H1 (cell line): ENCODE results near the gene SLC20A1. TPM values are rescaled to one million over a fixed set of nuclear protein-coding genes. Genes with fewer than 3 reads are reported as not detected.

ENCODE experiments used
- CTCF ChIA-PET: fragments of 300-600 bp; sonication (Branson Sonifier 250); formaldehyde crosslinking; loops from one replicate; lab custom pipeline; 2021; ENCODE audit not compliant: partially characterized antibody; lab: Charles Lee
- POLR2A ChIA-PET: fragments of 300-600 bp; sonication (Branson Sonifier 250); formaldehyde crosslinking; loops from one replicate; lab custom pipeline; 2021; ENCODE audit warnings: inconsistent platforms; ENCODE audit not compliant: partially characterized antibody; lab: Charles Lee
- DNase-seq, 2 experiments: peaks; one replicate each; pipeline versions ENCODE4 v3.0.0 to v3.0.0-alpha.2; 2010 to 2022; ENCODE audit warnings: low spot score in 2 of 2, low read depth in 1 of 2, mixed read lengths in 1 of 2
- FAIRE-seq: peaks from 2 replicates; lab custom pipeline; 2011; peaks lifted over from hg19 to GRCh38; lab: Jason Lieb, UNC
- H2AFZ ChIP-seq: 2 replicates; pipeline ENCODE4 v1.8.1; 2012; ENCODE audit warnings: low read length, inconsistent platforms
- H2AK5ac ChIP-seq: 2 replicates; pipeline ENCODE4 v1.6.1; 2013; ENCODE audit warnings: low read depth, low read length
- H2BK120ac ChIP-seq: replicated peaks from 2 replicates; pipeline ENCODE3; 2013; ENCODE audit warnings: low read depth, low read length, inconsistent platforms
- H2BK12ac ChIP-seq: 2 replicates; pipeline ENCODE4 v1.6.1; 2013; ENCODE audit warnings: low read depth, low read length
- H2BK15ac ChIP-seq: 2 replicates; pipeline ENCODE4 v1.6.1; 2013; ENCODE audit warnings: low read length
- H2BK20ac ChIP-seq: 2 replicates; pipeline ENCODE4 v1.6.1; 2013; ENCODE audit warnings: low read length
- H2BK5ac ChIP-seq: 2 replicates; pipeline ENCODE4 v1.6.1; 2013; ENCODE audit warnings: low read depth, low read length
- H3K14ac ChIP-seq: 2 replicates; pipeline ENCODE4 v1.6.1; 2013; ENCODE audit warnings: inconsistent platforms; ENCODE audit not compliant: insufficient read length
- H3K18ac ChIP-seq: 2 replicates; pipeline ENCODE4 v1.6.1; 2013; ENCODE audit warnings: low read length; ENCODE audit errors: extremely low read depth
- H3K23ac ChIP-seq: 2 replicates; pipeline ENCODE4 v1.6.1; 2013; ENCODE audit warnings: inconsistent platforms; ENCODE audit not compliant: insufficient read length
- H3K23me2 ChIP-seq: 2 replicates; pipeline ENCODE4 v1.6.1; 2013; ENCODE audit warnings: low read depth, low read length
- H3K27ac ChIP-seq: 2 replicates; pipeline ENCODE4 v1.6.1; 2011; ENCODE audit warnings: low read depth, low read length, inconsistent platforms
- H3K27me3 ChIP-seq, 4 experiments: replicated peaks in 1 of 4; 1 replicate in 1 of 4; 2 replicates in 3 of 4; pipeline versions ENCODE4 v1.6.1 to v1.8.1; 2011 to 2013; ENCODE audit warnings: low read length in 3 of 4, mild to moderate bottlenecking in 3 of 4, inconsistent platforms in 2 of 4, mixed read lengths in 2 of 4, moderate library complexity in 1 of 4; ENCODE audit not compliant: control insufficient read depth in 3 of 4, insufficient read depth in 3 of 4; ENCODE audit errors: extremely low read depth in 1 of 4
- H3K36me3 ChIP-seq, 4 experiments: 2 replicates each; pipeline versions ENCODE4 v1.6.1 to v1.8.1; 2011 to 2013; ENCODE audit warnings: mild to moderate bottlenecking in 4 of 4, low read length in 3 of 4, moderate library complexity in 2 of 4, control low read depth in 1 of 4, inconsistent platforms in 1 of 4; ENCODE audit not compliant: insufficient read depth in 4 of 4, control insufficient read depth in 2 of 4
- H3K4ac ChIP-seq: replicated peaks from 2 replicates; pipeline ENCODE3; 2013; ENCODE audit warnings: low read length, low read depth, mixed read lengths, inconsistent platforms; ENCODE audit not compliant: insufficient read length
- H3K4me1 ChIP-seq, 4 experiments: replicated peaks in 1 of 4; 1 replicate in 1 of 4; 2 replicates in 3 of 4; pipeline versions ENCODE4 v1.6.1 to v1.8.1; 2011 to 2013; ENCODE audit warnings: low read length in 3 of 4, inconsistent platforms in 2 of 4, mixed read lengths in 1 of 4; ENCODE audit not compliant: insufficient read depth in 4 of 4, control insufficient read depth in 3 of 4
- H3K4me2 ChIP-seq, 2 experiments: 2 replicates each; pipeline versions ENCODE4 v1.6.1 to v1.8.1; 2011 to 2013; ENCODE audit warnings: low read depth in 2 of 2, low read length in 2 of 2, control low read depth in 1 of 2, inconsistent platforms in 1 of 2, mild to moderate bottlenecking in 1 of 2; ENCODE audit not compliant: insufficient read depth in 1 of 2
- H3K4me3 ChIP-seq, 4 experiments: fragments of 200-600, 300-600 bp in 1 of 4; sonication (generic), shearing (Covaris generic), sonication (Bioruptor Twin) in 1 of 4; 2 replicates each; pipeline versions ENCODE4 v1.5.1 to v1.8.1; 2011 to 2016; ENCODE audit warnings: low read length in 4 of 4, low read depth in 3 of 4, control low read depth in 2 of 4, inconsistent platforms in 2 of 4, mild to moderate bottlenecking in 2 of 4, mixed read lengths in 1 of 4, moderate library complexity in 1 of 4; ENCODE audit not compliant: insufficient read depth in 2 of 4; ENCODE audit errors: extremely low read depth in 1 of 4
- H3K56ac ChIP-seq: replicated peaks from 2 replicates; pipeline ENCODE3; 2013; ENCODE audit warnings: low read depth, mild to moderate bottlenecking, mixed read lengths, low read length, inconsistent platforms; ENCODE audit not compliant: insufficient read length
- H3K79me1 ChIP-seq: 2 replicates; pipeline ENCODE4 v1.6.1; 2013; ENCODE audit warnings: low read depth, low read length, control low read depth
- H3K79me2 ChIP-seq, 2 experiments: 2 replicates each; pipeline versions ENCODE4 v1.6.1 to v1.8.1; 2012 to 2013; ENCODE audit warnings: low read length in 2 of 2, mild to moderate bottlenecking in 2 of 2, inconsistent platforms in 1 of 2; ENCODE audit not compliant: insufficient read depth in 2 of 2, control insufficient read depth in 1 of 2
- H3K9ac ChIP-seq, 4 experiments: replicated peaks in 1 of 4; 1 replicate in 1 of 4; 2 replicates in 3 of 4; pipeline versions ENCODE4 v1.6.1 to v1.8.1; 2011 to 2013; ENCODE audit warnings: low read depth in 3 of 4, low read length in 3 of 4, control low read depth in 2 of 4, mild to moderate bottlenecking in 2 of 4, moderate library complexity in 2 of 4, inconsistent platforms in 1 of 4; ENCODE audit errors: extremely low read depth in 1 of 4
- H3K9me3 ChIP-seq, 2 experiments: 2 replicates each; pipeline versions ENCODE4 v1.6.1 to v1.8.1; 2012 to 2013; ENCODE audit warnings: mild to moderate bottlenecking in 2 of 2, moderate library complexity in 2 of 2, control low read depth in 1 of 2, inconsistent platforms in 1 of 2, low read depth in 1 of 2, low read length in 1 of 2, mixed read lengths in 1 of 2; ENCODE audit not compliant: insufficient read depth in 2 of 2
- H4K20me1 ChIP-seq, 2 experiments: replicated peaks in 1 of 2; 2 replicates each; pipeline versions ENCODE3 to v1.8.1; 2011 to 2013; ENCODE audit warnings: inconsistent platforms in 2 of 2, low read length in 2 of 2, mild to moderate bottlenecking in 1 of 2; ENCODE audit not compliant: insufficient read depth in 2 of 2, control insufficient read depth in 1 of 2
- H4K5ac ChIP-seq: 2 replicates; pipeline ENCODE4 v1.6.1; 2013; ENCODE audit warnings: low read length, low read depth, mixed read lengths, inconsistent platforms; ENCODE audit not compliant: insufficient read length
- H4K8ac ChIP-seq: 2 replicates; pipeline ENCODE4 v1.8.0; 2013; ENCODE audit warnings: mild to moderate bottlenecking, moderate library complexity, low read length, inconsistent platforms; ENCODE audit not compliant: insufficient read depth; ENCODE audit errors: extremely low read depth
- H4K91ac ChIP-seq: replicated peaks from 2 replicates; pipeline ENCODE3; 2013; ENCODE audit warnings: low read length, mixed read lengths, inconsistent platforms; ENCODE audit not compliant: insufficient read length
- CEBPB ChIP-seq: IDR thresholded peaks from 2 replicates; pipeline ENCODE4 v1.6.1; 2012; ENCODE audit warnings: low read depth, low read length
- CREB1 ChIP-seq: IDR thresholded peaks from 2 replicates; pipeline ENCODE4 v1.6.1; 2012; ENCODE audit warnings: inconsistent platforms
- FOSL1 ChIP-seq: IDR thresholded peaks from 2 replicates; pipeline ENCODE4 v1.6.1; 2011; ENCODE audit warnings: mild to moderate bottlenecking, low read depth, low read length, moderate library complexity; ENCODE audit not compliant: insufficient read depth
- GABPA ChIP-seq: IDR thresholded peaks from 2 replicates; pipeline ENCODE4 v1.6.1; 2011; ENCODE audit warnings: mild to moderate bottlenecking, low read length, moderate library complexity, borderline replicate concordance; ENCODE audit not compliant: insufficient read depth
- KDM5A ChIP-seq: fragments of 200-600 bp; IDR thresholded peaks from 2 replicates; pipeline ENCODE4 v1.7.1; 2012; ENCODE audit warnings: mild to moderate bottlenecking, low read length, inconsistent platforms, mixed read lengths
- RBBP5 ChIP-seq: IDR thresholded peaks from 2 replicates; pipeline ENCODE4 v1.7.1; 2012; ENCODE audit warnings: low read depth, mild to moderate bottlenecking, inconsistent platforms, low read length, moderate library complexity, borderline replicate concordance
- SP1 ChIP-seq: IDR thresholded peaks from 2 replicates; pipeline ENCODE4 v1.6.1; 2011; ENCODE audit warnings: low read depth, low read length
- SRF ChIP-seq: IDR thresholded peaks from 2 replicates; pipeline ENCODE4 v1.6.1; 2011; ENCODE audit warnings: mild to moderate bottlenecking, low read depth, low read length, moderate library complexity
- WGBS, 2 experiments: shearing (Covaris generic) in 1 of 2; methylation state at CpG; one replicate each; pipeline versions ENCODE4 v1.1.6 to v1.1.7; 2013 to 2015; ENCODE audit warnings: low lambda C conversion rate in 2 of 2, mixed read lengths in 2 of 2, inconsistent platforms in 1 of 2, low coverage in 1 of 2, missing lambda C conversion rate in 1 of 2; ENCODE audit not compliant: insufficient replicate concordance in 2 of 2, insufficient coverage in 1 of 2, insufficient read length in 1 of 2; ENCODE audit errors: extremely low coverage in 1 of 2, missing lambda C conversion rate in 1 of 2; 5-methylcytosine and 5-hydroxymethylcytosine counted together
- polyA plus RNA-seq, 7 experiments: library from polyadenylated mRNA; depleted of rRNA in 3 of 7; stranded (reverse) in 5 of 7; unstranded in 2 of 7; fragments of >200 nt in 5 of 7; fragments of 200-250 nt in 2 of 7; gene quantifications; 1 replicate in 5 of 7; 2 replicates in 1 of 7; 4 replicates in 1 of 7; pipeline versions ENCODE4 v1.2.1 to v1.2.3, GENCODE V29; 2011 to 2013; ENCODE audit warnings: missing spikeins in 2 of 7, mixed read lengths in 2 of 7
- total RNA-seq: library from RNA; stranded (reverse); fragmentation: NEBNext Ultra II Directional; extraction: Animal tissue kit (Norgen Biotek cat#: 25700); gene quantifications from 2 replicates; pipeline ENCODE4 v1.2.1, GENCODE V29; 2021

The SLC20A1 gene
- total and polyA plus RNA-seq, 2 of the 8 experiments (the other 6 are each of a cell fraction or from before 2014, with no cell fraction given) = 42.6 to 105 TPM

- CTCF ChIA-PET = interaction anchor here (0.7 to 8.9 kb wide), 4 partner anchors 8 to 119 kb away, joined by 3 to 57 read pairs (median 13); partner anchors contain the start of gene SLC20A1
- H2BK15ac ChIP-seq = no peak overlapping the region
- no peak for FAIRE-seq
- TF ChIP-seq FOSL1 (no peak), CEBPB (no peak), KDM5A (no peak), SP1 (no peak), RBBP5 (no peak), SRF (no peak), CREB1 (no peak), GABPA (no peak)
These were observed 39.2 kb upstream of the SLC20A1 start for GRCh38 chr2:112606547-112606946.

More at GRCh38 chr2:112606547-112606946, 39.2 kb upstream of the SLC20A1 start:
- Histone ChIP-seq H3K14ac (no peak overlapping the region), H3K27ac (no peak overlapping the region), H2BK12ac (no peak overlapping the region), H3K9me3 (no peaks in the 10 kb centered on the region), H2AK5ac (no peak overlapping the region), H3K9ac (no peak overlapping the region), H3K18ac (no peak overlapping the region), H2BK120ac (no peak overlapping the region), H2BK20ac (no peak overlapping the region; the same call in 1 of the 2 replicates), H3K36me3 (no peaks in the 10 kb centered on the region), H2BK5ac (no peak overlapping the region; the same call in 1 of the 2 replicates), H4K91ac (no peak overlapping the region), H3K79me1 (no peaks in the 10 kb centered on the region), H4K20me1 (no peaks in the 10 kb centered on the region), H3K79me2 (no peaks in the 10 kb centered on the region), H3K23ac (no peak overlapping the region), H3K4me3 (no peak overlapping the region), H4K5ac (no peak overlapping the region), H3K23me2 (no peaks in the 10 kb centered on the region), H3K27me3 (no peaks in the 10 kb centered on the region), H3K4me1 (no peaks in the 10 kb centered on the region), H3K4ac (no peak overlapping the region), H4K8ac (no peak overlapping the region; the same call in 1 of the 2 replicates), H3K56ac (no peak overlapping the region), H3K4me2 (no peak overlapping the region), H2AFZ (no peak overlapping the region; the same call in 1 of the 2 replicates)
- POLR2A ChIA-PET = interaction anchor here (1.5 kb wide), 1 partner anchor 8 kb away, joined by 3 read pairs; no protein-coding TSS in a partner anchor
- DNase-seq = no peak
- 80% methylated on average over 4 of the region's 4 CpGs; no CpG with 5 or more reads in 1 of the 2 experiments for WGBS, 2 experiments
